Measurements from ENCODE around the gene GTF3C5.

GTF3C5 gene

DNA sequence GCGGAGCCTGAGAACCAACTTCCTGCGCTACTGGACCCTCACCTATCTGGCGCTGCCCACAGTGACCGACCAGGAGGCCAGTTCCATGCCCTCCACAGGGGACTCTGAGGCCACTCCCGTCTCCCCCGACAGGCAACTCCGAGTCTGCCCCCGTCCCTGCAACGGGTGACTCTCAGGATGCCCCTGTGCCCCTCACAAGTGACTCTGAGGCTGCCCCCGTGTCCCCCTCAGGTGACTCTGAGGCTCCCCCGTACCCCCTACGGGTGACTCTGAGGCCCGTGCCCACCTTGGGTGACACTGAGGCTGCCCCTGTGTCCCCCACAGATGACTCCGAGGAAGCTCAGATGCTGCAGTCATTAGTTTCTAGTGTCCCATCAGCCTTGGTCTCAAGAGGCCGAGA lies 56.1 kb downstream of the GTF3C5 start:
- TF ChIP-seq, protein P1, sequence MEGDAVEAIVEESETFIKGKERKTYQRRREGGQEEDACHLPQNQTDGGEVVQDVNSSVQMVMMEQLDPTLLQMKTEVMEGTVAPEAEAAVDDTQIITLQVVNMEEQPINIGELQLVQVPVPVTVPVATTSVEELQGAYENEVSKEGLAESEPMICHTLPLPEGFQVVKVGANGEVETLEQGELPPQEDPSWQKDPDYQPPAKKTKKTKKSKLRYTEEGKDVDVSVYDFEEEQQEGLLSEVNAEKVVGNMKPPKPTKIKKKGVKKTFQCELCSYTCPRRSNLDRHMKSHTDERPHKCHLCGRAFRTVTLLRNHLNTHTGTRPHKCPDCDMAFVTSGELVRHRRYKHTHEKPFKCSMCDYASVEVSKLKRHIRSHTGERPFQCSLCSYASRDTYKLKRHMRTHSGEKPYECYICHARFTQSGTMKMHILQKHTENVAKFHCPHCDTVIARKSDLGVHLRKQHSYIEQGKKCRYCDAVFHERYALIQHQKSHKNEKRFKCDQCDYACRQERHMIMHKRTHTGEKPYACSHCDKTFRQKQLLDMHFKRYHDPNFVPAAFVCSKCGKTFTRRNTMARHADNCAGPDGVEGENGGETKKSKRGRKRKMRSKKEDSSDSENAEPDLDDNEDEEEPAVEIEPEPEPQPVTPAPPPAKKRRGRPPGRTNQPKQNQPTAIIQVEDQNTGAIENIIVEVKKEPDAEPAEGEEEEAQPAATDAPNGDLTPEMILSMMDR (conservative IDR thresholded peaks at IDR 0.05; ENCODE audit: low read depth, low read length), result no peak
- H2AFZ ChIP-seq (ENCODE audit: low read depth), result no peak overlapping the region
- no peak overlapping the region for H3K9ac ChIP-seq
- H3K4me3 ChIP-seq (IDR thresholded peaks at IDR 0.05; ENCODE audit: insufficient read depth, low read depth, low read length), result no peak overlapping the region
- no peaks in the 10 kb centered on the region for H3K36me3 ChIP-seq (ENCODE audit: insufficient read depth)
- H3K79me2 ChIP-seq (ENCODE audit: insufficient read depth, low read depth), result no peaks in the 10 kb centered on the region
- peaks cover 6% of the 10 kb centered on the region; the same call in 1 of the 2 replicates for H3K27me3 ChIP-seq (ENCODE audit: insufficient read depth, low read depth)
- H3K4me1 ChIP-seq (ENCODE audit: low read depth, poor library complexity, severe bottlenecking), result no peaks in the 10 kb centered on the region
- H3K4me2 ChIP-seq, result no peak overlapping the region
- H4K20me1 ChIP-seq (ENCODE audit: insufficient read depth), result no peaks in the 10 kb centered on the region
- no peak overlapping the region for H3K27ac ChIP-seq

DNA sequence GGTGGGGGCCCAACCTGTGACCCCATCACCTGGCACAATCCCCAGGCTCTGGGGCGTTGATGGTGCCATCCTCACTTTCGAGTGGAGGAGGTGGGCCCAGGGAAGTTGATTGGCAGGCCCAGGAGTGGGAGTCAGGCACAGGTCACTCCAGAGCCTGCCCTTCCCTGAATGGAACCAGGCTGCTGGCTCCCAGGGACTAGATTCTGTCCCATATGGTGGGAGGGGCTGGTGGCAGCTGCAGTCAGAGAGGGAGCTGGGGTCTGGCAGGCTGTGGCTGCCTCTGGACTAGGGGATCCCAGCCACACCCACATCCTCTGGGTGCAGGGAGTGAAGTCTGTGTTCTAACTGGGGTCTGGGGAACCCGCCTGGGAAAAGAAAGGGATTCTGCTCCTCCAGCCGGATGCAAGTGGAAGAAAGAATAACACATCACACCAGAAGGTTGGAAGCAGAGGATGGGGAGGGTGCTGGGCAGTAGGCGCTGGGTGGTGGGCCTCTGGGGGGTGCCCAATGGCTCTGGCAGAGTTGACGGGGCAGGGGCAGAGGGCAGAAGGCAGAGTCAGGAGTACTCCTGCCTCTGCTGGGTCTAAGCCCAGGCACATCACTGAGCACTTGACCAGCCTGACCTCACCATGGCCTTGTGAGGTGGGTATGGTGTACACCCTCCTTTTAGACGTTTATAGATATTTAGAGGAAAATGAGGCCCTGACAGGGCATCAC lies 56.8 kb downstream of the GTF3C5 start:
- no peak overlapping the region for H3K4me2 ChIP-seq
- no peaks in the 10 kb centered on the region for H3K79me2 ChIP-seq (ENCODE audit: insufficient read depth, low read depth)
- H3K27me3 ChIP-seq (ENCODE audit: insufficient read depth, low read depth), result peaks cover 6% of the 10 kb centered on the region; the same call in 1 of the 2 replicates
- no peaks in the 10 kb centered on the region for H4K20me1 ChIP-seq (ENCODE audit: insufficient read depth)
- no peak overlapping the region for H2AFZ ChIP-seq (ENCODE audit: low read depth)
- no peak overlapping the region for H3K27ac ChIP-seq
- TF ChIP-seq, protein P1 (conservative IDR thresholded peaks at IDR 0.05; ENCODE audit: low read depth, low read length), result no peak
- H3K4me1 ChIP-seq (ENCODE audit: low read depth, poor library complexity, severe bottlenecking), result no peaks in the 10 kb centered on the region
- no peak overlapping the region for H3K4me3 ChIP-seq (IDR thresholded peaks at IDR 0.05; ENCODE audit: insufficient read depth, low read depth, low read length)
- H3K9ac ChIP-seq, result no peak overlapping the region
- no peaks in the 10 kb centered on the region for H3K36me3 ChIP-seq (ENCODE audit: insufficient read depth)

DNA sequence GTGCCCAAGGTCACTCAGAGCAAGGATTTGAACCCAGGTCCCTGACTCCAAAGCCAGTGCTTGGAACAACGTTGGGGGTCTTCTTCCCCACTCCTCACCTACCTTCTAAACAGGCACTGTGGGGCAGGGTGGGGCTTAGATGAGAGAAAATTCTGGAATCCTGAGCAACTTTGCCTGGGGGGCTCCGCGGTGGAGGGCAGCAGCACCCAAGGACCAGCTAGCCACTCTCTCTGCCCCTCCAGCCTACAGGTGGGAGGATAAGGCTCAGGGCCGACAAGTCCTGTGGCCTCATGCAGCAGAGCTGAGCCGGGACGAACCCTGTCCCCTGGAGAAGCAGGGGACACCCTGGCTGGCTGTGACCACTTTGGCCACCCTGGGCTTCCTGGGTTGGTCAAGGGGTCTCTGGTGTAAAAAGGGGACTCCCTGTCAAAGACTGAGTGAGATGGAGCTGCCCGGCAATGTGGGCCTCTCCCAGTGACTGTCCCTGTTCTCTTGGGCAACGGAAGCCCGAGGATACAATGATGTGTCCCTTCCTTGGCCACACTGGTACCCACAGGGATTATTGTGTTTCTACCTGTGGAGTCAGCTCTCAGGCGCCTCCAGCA lies 57.5 kb downstream of the GTF3C5 start:
- H3K79me2 ChIP-seq (ENCODE audit: insufficient read depth, low read depth), result no peaks in the 10 kb centered on the region
- H3K4me1 ChIP-seq (ENCODE audit: low read depth, poor library complexity, severe bottlenecking), result no peaks in the 10 kb centered on the region
- H3K27me3 ChIP-seq (ENCODE audit: insufficient read depth, low read depth), result peaks cover 6% of the 10 kb centered on the region; the same call in 1 of the 2 replicates
- H3K27ac ChIP-seq, result no peak overlapping the region
- H3K4me3 ChIP-seq (IDR thresholded peaks at IDR 0.05; ENCODE audit: insufficient read depth, low read depth, low read length), result no peak overlapping the region
- TF ChIP-seq, protein P1 (conservative IDR thresholded peaks at IDR 0.05; ENCODE audit: low read depth, low read length), result no peak
- no peaks in the 10 kb centered on the region for H3K36me3 ChIP-seq (ENCODE audit: insufficient read depth)
- no peak overlapping the region for H3K4me2 ChIP-seq
- H2AFZ ChIP-seq (ENCODE audit: low read depth), result no peak overlapping the region
- H4K20me1 ChIP-seq (ENCODE audit: insufficient read depth), result no peaks in the 10 kb centered on the region
- no peak overlapping the region for H3K9ac ChIP-seq

DNA sequence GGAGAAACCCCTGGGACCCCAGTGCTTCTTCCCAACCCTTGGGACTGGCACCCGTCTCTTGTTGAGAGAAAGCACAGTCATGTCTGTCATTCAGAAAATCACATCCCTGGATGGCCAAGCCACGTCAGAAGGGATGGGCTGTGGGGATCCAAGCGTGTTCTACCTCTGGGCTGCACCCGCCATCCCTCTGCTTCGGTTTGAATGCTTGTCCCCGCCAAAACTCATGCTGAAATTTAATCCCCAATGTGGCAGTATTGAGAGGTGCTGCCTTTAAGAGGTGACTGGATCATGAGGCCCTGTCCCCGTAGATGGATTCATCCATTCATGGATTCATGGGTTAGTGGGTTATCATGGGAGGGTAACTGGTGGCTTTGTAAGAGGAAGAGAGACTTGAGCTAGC lies 58.0 kb downstream of the GTF3C5 start:
- Histone ChIP-seq H3K36me3 (ENCODE audit: insufficient read depth) (no peaks in the 10 kb centered on the region), H3K4me1 (ENCODE audit: low read depth, poor library complexity, severe bottlenecking) (no peaks in the 10 kb centered on the region), H4K20me1 (ENCODE audit: insufficient read depth) (no peaks in the 10 kb centered on the region), H3K27ac (no peak overlapping the region), H3K9ac (no peak overlapping the region), H3K27me3 (ENCODE audit: insufficient read depth, low read depth) (peaks cover 6% of the 10 kb centered on the region; the same call in 1 of the 2 replicates), H3K4me3 (IDR thresholded peaks at IDR 0.05; ENCODE audit: insufficient read depth, low read depth, low read length) (no peak overlapping the region), H3K79me2 (ENCODE audit: insufficient read depth, low read depth) (no peaks in the 10 kb centered on the region), H3K4me2 (no peak overlapping the region), H2AFZ (ENCODE audit: low read depth) (no peak overlapping the region)
- TF ChIP-seq, protein P1 (conservative IDR thresholded peaks at IDR 0.05; ENCODE audit: low read depth, low read length), result no peak
